ENCODE measurements around the gene TTBK1.

Gene TTBK1

GRCh38 chr6:43242908-43243663, at the start of gene TTBK1:
Gene TTBK1 (plus strand): TSS chr6:43243481. CDS start chr6:43246661, 3,180 bp downstream.
- no peak for DNase-seq (ENCODE audit: low read depth)

DNA sequence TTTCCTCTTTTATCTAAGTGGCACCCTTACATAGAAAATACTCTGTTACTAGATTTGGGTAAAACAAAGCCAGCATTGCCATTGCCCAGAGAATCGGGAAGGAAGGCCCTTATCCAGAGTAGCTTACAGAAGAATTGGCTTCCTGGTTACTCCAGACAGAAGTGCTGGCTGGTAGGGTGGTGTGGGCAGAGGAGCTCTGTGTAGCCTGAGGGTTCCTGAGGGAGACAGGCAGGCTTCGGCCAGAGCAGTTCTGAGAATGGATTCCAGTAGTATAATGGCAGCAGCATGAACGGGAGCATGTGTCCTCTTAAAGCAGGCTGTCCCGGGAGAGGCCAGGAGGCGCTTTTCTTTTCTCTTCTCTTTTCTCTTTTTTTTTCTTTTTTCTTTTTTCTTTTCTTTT, 49.4 kb upstream of the TTBK1 start:
- DNase-seq (ENCODE audit: low read depth), result no peak

GRCh38 chr6:43196337-43196736, 46.9 kb upstream of the TTBK1 start:
- no peak for DNase-seq (ENCODE audit: low read depth)

DNA sequence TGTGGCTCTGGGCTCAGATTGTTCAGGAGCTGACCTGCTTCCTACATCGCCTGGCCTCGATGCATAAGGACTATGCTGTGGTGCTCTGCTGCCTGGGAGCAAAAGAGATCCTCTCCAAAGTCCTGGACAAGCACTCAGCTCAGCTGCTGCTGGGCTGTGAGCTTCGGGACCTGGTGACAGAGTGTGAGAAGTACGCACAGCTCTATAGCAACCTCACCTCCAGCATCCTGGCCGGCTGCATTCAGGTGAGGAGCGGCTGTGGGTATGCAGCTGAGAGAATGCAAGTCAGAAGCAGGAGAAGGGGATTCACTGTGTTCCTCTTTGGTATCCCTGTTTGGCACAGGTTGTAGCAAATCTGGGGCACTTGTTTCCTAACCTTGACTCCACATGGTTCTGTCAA, 43.4 kb upstream of the TTBK1 start:
- no peak for DNase-seq (ENCODE audit: low read depth)

GRCh38 chr6:43200541-43200940, 42.7 kb upstream of the TTBK1 start:
- DNase-seq (ENCODE audit: low read depth), result no peak

DNA sequence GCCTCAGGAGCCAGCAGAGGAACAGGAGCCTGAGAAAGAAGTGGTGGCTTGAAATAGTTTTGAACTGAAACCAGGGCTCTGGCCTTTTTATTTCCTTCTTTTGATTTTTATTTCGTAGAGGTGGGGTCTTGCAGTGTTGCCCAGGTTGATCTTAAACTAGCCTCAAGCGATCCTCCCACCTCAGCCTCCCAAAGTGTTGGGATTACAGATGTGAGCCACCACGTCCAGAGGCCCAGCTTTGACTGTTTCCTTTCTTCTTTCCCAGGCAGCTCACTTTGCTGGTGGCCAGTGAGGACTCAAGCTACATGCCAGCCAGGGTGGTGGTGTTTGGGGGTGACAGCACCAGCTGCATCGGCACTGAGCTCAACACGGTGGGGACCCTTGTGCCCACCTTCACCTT, 40.8 kb upstream of the TTBK1 start:
- DNase-seq (ENCODE audit: low read depth), result no peak

DNA sequence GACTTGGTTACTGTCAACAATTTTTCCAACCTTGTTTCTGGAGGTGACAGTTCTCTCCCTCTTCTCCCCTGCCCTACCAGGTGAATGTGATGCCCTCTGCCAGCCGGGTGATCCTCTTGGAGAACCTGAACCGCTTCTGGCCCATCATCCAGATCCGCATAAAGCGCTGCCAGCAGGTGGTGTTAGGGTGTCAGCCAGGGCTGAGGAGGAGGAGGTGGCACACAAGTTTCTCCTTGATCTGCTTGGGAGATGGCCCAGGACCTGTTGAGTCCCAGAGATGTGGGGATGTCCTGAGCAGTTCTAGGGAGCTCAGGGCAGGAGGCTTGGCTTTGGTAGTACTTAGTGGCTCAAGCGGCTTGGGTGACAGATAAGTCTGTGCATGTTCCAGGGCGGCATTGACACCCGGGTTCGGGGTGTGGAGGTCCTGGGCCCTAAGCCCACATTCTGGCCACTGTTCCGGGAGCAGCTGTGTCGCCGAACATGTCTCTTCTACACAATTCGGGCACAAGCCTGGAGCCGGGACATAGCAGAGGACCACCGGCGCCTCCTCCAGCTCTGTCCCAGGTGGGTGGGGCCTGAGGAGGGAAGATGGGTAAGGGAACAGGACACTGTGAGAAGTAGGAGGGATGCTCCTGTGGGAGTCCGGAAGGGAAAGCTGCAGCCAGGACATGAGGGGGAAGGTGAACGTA, 40.1 kb upstream of the TTBK1 start:
- DNase-seq (ENCODE audit: low read depth), result no peak

DNA sequence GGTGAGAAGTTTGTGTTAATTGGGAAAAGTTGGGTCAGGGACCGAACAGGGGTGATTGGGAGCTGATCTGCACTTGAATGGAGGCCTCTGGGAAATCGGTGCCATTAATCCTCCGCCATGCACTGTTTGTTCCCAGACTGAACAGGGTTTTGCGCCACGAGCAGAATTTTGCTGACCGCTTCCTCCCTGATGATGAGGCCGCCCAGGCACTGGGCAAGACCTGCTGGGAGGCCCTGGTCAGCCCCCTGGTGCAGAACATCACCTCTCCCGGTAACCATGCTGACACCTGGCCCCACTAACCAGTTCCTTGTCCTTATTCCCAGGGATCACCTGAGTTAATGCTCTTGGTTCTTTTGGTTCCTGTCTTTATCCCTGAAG, 39.6 kb upstream of the TTBK1 start:
- no peak for DNase-seq (ENCODE audit: low read depth)

- DNase-seq (ENCODE audit: low read depth), result no peak
Measured at GRCh38 chr6:43204271-43205105, 38.8 kb upstream of the TTBK1 start.

- DNase-seq (ENCODE audit: low read depth), result no peak
Measured at GRCh38 chr6:43205849-43206248, 37.4 kb upstream of the TTBK1 start.

DNA sequence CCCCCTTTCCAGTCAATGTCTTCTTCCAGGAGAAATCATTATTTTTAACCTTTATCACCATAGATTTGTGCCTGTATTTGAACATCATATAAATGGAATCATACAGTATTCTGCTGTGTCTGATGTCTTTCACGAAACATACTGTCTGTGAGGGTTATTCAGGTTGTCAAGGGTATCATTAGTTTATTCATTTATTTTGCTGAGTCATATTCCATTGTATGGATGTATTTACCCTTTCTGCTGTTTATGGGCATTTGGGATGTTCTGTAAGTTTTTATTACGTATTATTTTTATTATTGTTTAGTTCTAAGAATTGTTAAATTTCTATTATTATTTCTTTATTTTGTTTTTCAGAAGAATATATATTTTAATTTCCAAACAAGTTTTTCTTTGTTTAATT, 36.0 kb upstream of the TTBK1 start:
- DNase-seq (ENCODE audit: low read depth), result no peak

DNA sequence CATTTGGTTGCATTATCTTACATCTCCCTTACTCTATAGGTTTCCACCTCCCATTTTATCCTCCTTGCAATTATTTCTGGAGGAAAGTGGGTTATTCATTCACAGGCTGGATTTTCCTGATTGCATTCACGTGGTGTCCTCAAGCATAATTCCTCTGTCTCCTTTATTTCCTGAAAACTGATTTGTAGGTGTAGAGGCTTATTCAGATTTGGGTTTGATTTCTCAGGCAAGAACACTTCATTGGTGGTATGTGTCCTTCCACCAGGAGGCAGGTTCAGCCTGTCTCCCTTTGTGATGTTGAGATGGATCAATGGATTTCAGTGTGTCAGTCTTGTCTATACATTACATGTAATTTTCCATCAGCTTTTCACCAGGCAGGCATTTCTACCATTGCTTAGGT, 31.3 kb upstream of the TTBK1 start:
- DNase-seq (ENCODE audit: low read depth), result no peak

GRCh38 chr6:43213431-43213830, 29.9 kb upstream of the TTBK1 start:
- DNase-seq (ENCODE audit: low read depth), result no peak

DNA sequence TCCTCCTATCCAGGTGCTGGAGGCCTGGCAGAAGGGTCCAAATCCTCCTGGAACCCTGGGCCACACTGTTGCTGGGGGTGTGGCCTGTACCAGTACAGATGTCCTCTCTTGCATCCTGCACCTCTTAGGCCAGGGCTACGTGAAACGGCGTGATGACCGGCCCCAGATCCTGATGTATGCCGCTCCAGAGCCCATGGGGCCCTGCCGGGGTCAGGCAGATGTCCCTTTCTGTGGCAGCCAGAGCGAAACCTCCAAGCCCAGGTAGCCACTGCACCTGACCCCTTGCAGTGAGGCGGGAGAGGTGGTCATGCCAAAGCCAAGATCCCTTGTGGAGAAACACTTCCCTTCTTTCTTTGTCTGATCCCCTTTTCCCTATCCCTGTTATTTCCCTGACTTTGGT, 28.2 kb upstream of the TTBK1 start:
- no peak for DNase-seq (ENCODE audit: low read depth)

DNA sequence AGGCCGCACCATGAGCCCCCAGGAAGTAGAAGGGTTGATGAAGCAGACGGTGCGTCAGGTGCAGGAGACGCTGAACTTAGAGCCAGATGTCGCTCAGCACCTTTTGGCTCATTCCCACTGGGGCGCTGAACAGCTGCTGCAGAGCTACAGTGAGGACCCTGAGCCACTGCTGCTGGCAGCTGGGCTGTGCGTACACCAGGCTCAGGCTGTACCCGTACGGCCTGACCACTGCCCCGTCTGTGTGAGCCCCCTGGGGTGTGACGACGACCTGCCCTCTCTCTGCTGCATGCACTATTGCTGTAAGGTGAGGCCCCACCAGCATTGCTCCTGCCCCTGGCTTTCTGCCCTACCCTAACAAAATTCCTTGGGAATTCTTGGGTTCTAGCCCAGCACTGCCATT, 27.1 kb upstream of the TTBK1 start:
- DNase-seq (ENCODE audit: low read depth), result no peak

DNA sequence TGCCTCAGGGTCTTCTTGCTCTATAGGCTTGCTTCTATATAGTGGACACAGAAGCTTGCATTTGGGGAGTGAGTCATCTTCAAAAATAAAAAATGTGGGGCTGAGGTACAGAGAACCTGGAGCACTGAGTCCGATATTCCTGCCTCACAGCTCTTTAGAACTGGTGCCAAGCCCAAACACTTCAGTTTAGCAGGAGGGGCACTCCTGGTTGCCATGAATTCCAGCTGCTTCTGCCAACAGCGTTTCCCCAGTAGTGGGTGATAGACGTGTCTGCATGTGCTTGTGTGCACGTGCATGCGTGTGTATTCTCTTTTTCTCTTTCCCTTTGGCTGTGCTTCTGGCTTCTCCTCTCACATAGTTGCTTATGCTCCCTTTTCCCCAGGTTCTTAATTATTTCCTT, 25.9 kb upstream of the TTBK1 start:
- no peak for DNase-seq (ENCODE audit: low read depth)

DNA sequence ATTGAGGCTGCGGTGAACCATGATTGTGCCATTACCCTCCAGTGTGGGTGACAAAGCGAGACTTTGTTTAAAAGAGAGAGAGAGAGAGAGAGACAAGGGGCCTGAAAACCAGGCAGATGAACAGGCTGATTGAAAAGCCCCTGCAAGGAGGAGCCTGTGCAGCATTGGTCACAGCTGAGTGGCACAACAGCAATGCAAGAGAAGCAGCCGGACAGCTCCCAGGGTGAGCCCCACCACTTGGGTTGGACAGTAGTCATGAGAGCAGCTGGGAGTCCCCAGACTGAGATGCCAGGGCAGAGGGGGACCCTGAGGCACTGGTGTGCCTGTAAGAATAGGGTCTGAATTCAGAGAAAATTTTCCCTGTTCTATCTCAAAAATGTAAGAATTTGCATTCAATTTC, 24.2 kb upstream of the TTBK1 start:
- DNase-seq (ENCODE audit: low read depth), result no peak

DNA sequence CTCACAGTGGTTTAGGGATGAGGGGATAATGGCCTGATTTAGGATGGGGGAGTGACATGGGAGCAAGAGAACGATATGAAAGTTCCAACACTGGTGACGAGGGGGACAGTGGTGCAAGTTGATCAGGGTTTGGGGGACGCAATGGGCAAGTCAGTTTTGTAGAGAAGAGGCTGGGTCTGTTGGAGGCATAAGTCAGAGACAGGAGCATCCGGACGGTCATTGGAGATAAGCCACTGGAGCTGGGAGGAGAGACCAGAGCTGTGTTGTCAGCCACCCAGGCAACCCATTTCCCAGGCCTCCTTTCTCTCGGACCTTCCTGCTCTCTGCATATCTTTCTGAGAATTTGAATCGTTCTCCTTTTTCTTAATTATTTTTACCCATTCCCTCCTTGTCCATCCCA, 23.5 kb upstream of the TTBK1 start:
- no peak for DNase-seq (ENCODE audit: low read depth)

DNA sequence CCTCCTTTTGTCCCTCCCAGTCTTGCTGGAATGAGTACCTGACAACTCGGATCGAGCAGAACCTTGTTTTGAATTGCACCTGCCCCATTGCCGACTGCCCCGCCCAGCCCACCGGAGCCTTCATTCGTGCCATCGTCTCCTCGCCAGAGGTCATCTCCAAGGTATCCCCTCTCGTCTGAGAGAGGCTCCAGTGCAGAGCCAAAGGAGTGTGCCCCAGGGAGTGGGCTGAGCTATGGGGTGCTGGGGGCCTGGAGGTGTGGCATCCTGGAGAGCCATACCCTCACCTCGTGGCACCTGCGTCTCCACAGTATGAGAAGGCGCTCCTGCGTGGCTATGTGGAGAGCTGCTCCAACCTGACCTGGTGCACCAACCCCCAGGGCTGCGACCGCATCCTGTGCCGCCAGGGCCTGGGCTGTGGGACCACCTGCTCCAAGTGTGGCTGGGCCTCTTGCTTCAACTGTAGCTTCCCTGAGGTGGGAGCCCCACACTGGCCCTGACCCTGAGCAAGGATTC, 22.8 kb upstream of the TTBK1 start:
- DNase-seq (ENCODE audit: low read depth), result no peak

- no peak for DNase-seq (ENCODE audit: low read depth)
Measured at GRCh38 chr6:43221046-43221972, 22.0 kb upstream of the TTBK1 start.

DNA sequence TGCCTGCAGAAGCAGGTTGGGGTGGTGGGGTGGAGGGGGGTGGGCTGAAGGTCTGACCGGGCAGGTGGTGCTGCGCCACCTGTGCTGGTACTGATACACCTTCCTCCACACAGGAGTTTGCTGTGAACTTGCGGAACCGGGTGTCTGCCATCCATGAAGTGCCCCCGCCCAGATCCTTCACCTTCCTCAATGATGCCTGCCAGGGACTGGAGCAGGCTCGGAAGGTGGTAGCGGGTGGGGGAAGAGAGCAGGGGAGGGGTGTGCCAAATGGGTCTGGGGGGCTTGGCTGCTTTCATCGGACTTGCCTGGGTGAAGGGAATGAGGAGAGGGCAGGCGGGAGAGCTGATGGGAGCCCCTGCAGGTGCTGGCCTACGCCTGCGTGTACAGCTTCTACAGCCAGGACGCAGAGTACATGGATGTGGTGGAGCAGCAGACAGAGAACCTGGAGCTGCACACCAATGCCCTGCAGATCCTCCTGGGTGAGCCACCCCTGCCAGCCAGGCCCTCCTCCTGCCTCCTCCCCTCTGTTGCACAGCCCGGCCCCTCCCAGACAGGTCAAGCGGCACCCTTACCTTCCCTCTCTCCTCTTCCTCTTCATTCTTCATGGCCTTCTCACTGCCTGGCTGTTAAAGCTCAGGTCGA, 20.7 kb upstream of the TTBK1 start:
- DNase-seq (ENCODE audit: low read depth), result no peak

All from amniotic epithelial cell (primary cell).